ENCODE measurements around the gene NCKAP5. TPM values are rescaled to one million over a fixed set of nuclear protein-coding genes. Genes with fewer than 3 reads are reported as not detected.

NCKAP5 gene
- total and polyA plus RNA-seq, 8 donors: 0.23 to 1.5 (median 0.44) TPM

- FAIRE-seq (no peak), DNase-seq (no peak), ATAC-seq (no peak)
- Histone ChIP-seq H3K4me1 (no peaks in the 10 kb centered on the region), H3K9me3 (no peaks in the 10 kb centered on the region), H3K4me3 (no peak overlapping the region), H3K36me3 (no peaks in the 10 kb centered on the region), H3K27ac (no peak overlapping the region), H3K27me3 (no peaks in the 10 kb centered on the region)
- intact Hi-C loops (cut with DNase I): no loop called here
- 56 to 62% methylated on average over 3 of the region's 3 CpGs for WGBS, 2 donors
- TF ChIP-seq CTCF (IDR thresholded peaks at IDR 0.05): no peak
These were observed 514.0 kb downstream of the NCKAP5 start for GRCh38 chr2:133054297-133054696.

GRCh38 chr2:133053541-133053940, 514.7 kb downstream of the NCKAP5 start:
- 82 to 83% methylated on average over 3 of the region's 3 CpGs for WGBS, 2 donors
- no peak for FAIRE-seq
- Histone ChIP-seq H3K36me3 (no peaks in the 10 kb centered on the region), H3K27me3 (no peaks in the 10 kb centered on the region), H3K27ac (no peak overlapping the region), H3K4me3 (no peak overlapping the region), H3K9me3 (no peaks in the 10 kb centered on the region), H3K4me1 (no peaks in the 10 kb centered on the region)
- no peak for ATAC-seq
- TF ChIP-seq CTCF (IDR thresholded peaks at IDR 0.05): no peak
- intact Hi-C loops (cut with DNase I): no loop called here
- DNase-seq: no peak

- no peaks in the 10 kb centered on the region for H3K36me3 ChIP-seq
- DNase-seq (no peak), FAIRE-seq (no peak), ATAC-seq (no peak)
- H3K27me3 ChIP-seq: no peaks in the 10 kb centered on the region
- H3K4me3 ChIP-seq: no peak overlapping the region
- no peak overlapping the region for H3K27ac ChIP-seq
- no peaks in the 10 kb centered on the region for H3K4me1 ChIP-seq
- TF ChIP-seq CTCF (IDR thresholded peaks at IDR 0.05): no peak
- no peaks in the 10 kb centered on the region for H3K9me3 ChIP-seq
- WGBS, 2 donors: 65 to 76% methylated on average over 5 of the region's 5 CpGs
- intact Hi-C loops (cut with DNase I): no loop called here
These were observed 522.5 kb downstream of the NCKAP5 start for GRCh38 chr2:133045787-133046186.

- no peaks in the 10 kb centered on the region for H3K36me3 ChIP-seq
- DNase-seq (no peak), FAIRE-seq (no peak), ATAC-seq (no peak)
- intact Hi-C loops (cut with DNase I): no loop called here
- no peak overlapping the region for H3K27ac ChIP-seq
- H3K27me3 ChIP-seq: no peaks in the 10 kb centered on the region
- no peaks in the 10 kb centered on the region for H3K9me3 ChIP-seq
- no peak overlapping the region for H3K4me3 ChIP-seq
- no peak for TF ChIP-seq CTCF (IDR thresholded peaks at IDR 0.05)
- H3K4me1 ChIP-seq: no peaks in the 10 kb centered on the region
- whole genome bisulfite sequencing, 2 donors: 88 to 93% methylated on average over 4 of the region's 4 CpGs
These were observed 523.7 kb downstream of the NCKAP5 start for GRCh38 chr2:133044556-133044955.

- H3K9me3 ChIP-seq: no peaks in the 10 kb centered on the region
- TF ChIP-seq CTCF (IDR thresholded peaks at IDR 0.05): no peak
- ATAC-seq (no peak), DNase-seq (no peak), FAIRE-seq (no peak)
- intact Hi-C loops (cut with DNase I): no loop called here
- H3K27me3 ChIP-seq: no peaks in the 10 kb centered on the region
- no peak overlapping the region for H3K27ac ChIP-seq
- no peak overlapping the region for H3K4me3 ChIP-seq
- 84 to 94% methylated on average over 4 of the region's 4 CpGs for WGBS, 2 donors
- H3K36me3 ChIP-seq: no peaks in the 10 kb centered on the region
- no peaks in the 10 kb centered on the region for H3K4me1 ChIP-seq
These were observed 528.1 kb downstream of the NCKAP5 start for GRCh38 chr2:133040170-133040569.

Measured in pancreas (tissue), 10 donors.